HepG2 (cell line): Measurements from ENCODE around the gene NOCT. TPM values are rescaled to one million over a fixed set of nuclear protein-coding genes. Genes with fewer than 3 reads are reported as not detected.

Experiments used
- AKAP8 ChIP-seq: sonication (generic); formaldehyde crosslinking; IDR thresholded peaks from 2 replicates; pipeline ENCODE4 v1.5.1; 2020; ENCODE audit warnings: mild to moderate bottlenecking, missing genetic modification reagents
- CEBPG ChIP-seq: IDR thresholded peaks from 2 replicates; pipeline ENCODE4 v1.6.1; 2016
- CENPT ChIP-seq: sonication (generic); formaldehyde crosslinking; IDR thresholded peaks from 2 replicates; pipeline ENCODE4 v1.8.0; 2022; ENCODE audit warnings: low read depth, mild to moderate bottlenecking, moderate library complexity, missing genetic modification reagents
- MED1 ChIP-seq: sonication (generic); formaldehyde crosslinking; IDR thresholded peaks from 2 replicates; pipeline ENCODE4 v1.4.0; 2020; ENCODE audit warnings: missing genetic modification reagents
- MED13 ChIP-seq: sonication (generic); formaldehyde crosslinking; IDR thresholded peaks from 2 replicates; pipeline ENCODE4 v1.5.0; 2020; ENCODE audit warnings: missing genetic modification reagents
- SAP130 ChIP-seq: IDR thresholded peaks from 2 replicates; pipeline ENCODE4 v1.6.1; 2016; ENCODE audit warnings: low read depth
- SMAD9 ChIP-seq: sonication (generic); formaldehyde crosslinking; IDR thresholded peaks from 2 replicates; pipeline ENCODE4 v1.5.1; 2020; ENCODE audit warnings: mild to moderate bottlenecking, missing genetic modification reagents
- TCF7 ChIP-seq: sonication (generic); IDR thresholded peaks from 2 replicates; pipeline ENCODE4 v1.6.1; 2016; ENCODE audit warnings: antibody characterized with exemption, low read depth
- ZNF567 ChIP-seq: sonication (generic); formaldehyde crosslinking; IDR thresholded peaks from 2 replicates; pipeline ENCODE4 v1.8.1; 2023; ENCODE audit warnings: mild to moderate bottlenecking, missing genetic modification reagents, borderline replicate concordance
- ZNF614 ChIP-seq: IDR thresholded peaks from 2 replicates; pipeline ENCODE4 v1.6.1; 2018; ENCODE audit warnings: missing biosample characterization, missing genetic modification reagents, inconsistent platforms, borderline replicate concordance
- ZNF619 ChIP-seq: sonication (generic); formaldehyde crosslinking; IDR thresholded peaks from 2 replicates; pipeline ENCODE4 v1.4.0; 2020; ENCODE audit warnings: mild to moderate bottlenecking, missing genetic modification reagents
- polyA plus RNA-seq, 8 experiments: library from polyadenylated mRNA; depleted of rRNA in 3 of 8; stranded (reverse) in 7 of 8; unstranded in 1 of 8; fragments of >200 nt; fragmentation: Illumina TruSeq in 4 of 8; extraction: Trizol in 4 of 8; gene quantifications; 2 replicates each; pipeline versions ENCODE4 v1.2.1 to v1.2.3, GENCODE V29; 2011 to 2016; ENCODE audit warnings: low read depth in 4 of 8, missing spikeins in 1 of 8, mixed read lengths in 1 of 8; ENCODE audit not compliant: insufficient read depth in 1 of 8
- total RNA-seq, 5 experiments: library from RNA; depleted of rRNA; stranded (reverse); fragments of >200 nt; fragmentation: Illumina TruSeq; extraction: Trizol; gene quantifications; 2 replicates each; pipeline ENCODE4 v1.2.3, GENCODE V29; 2016; ENCODE audit warnings: low read depth in 1 of 5
- TF ChIP-seq, protein P1 (sequence below): sonication (generic); formaldehyde crosslinking; IDR thresholded peaks from 2 replicates; pipeline ENCODE4 v1.5.0; 2020; ENCODE audit warnings: mild to moderate bottlenecking, missing genetic modification reagents, borderline replicate concordance
- TF ChIP-seq, protein P2 (sequence below): sonication (generic); formaldehyde crosslinking; IDR thresholded peaks from 2 replicates; pipeline ENCODE4 v1.5.1; 2020; ENCODE audit warnings: missing genetic modification reagents, mild to moderate bottlenecking, borderline replicate concordance
- TF ChIP-seq, protein P3 (sequence below), 2 experiments: sonication (generic) in 1 of 2; formaldehyde crosslinking in 1 of 2; IDR thresholded peaks; 2 replicates each; pipeline versions ENCODE4 v1.6.1 to v1.9.0; 2014 to 2022; ENCODE audit warnings: antibody characterized with exemption in 1 of 2, borderline replicate concordance in 1 of 2, inconsistent platforms in 1 of 2, low read depth in 1 of 2, missing genetic modification reagents in 1 of 2
- TF ChIP-seq, protein P4 (sequence below): sonication (generic); formaldehyde crosslinking; IDR thresholded peaks from 2 replicates; pipeline ENCODE4 v1.4.0; 2020; ENCODE audit warnings: mild to moderate bottlenecking, missing genetic modification reagents

The NOCT gene
- total and polyA plus RNA-seq, 2 of the 13 experiments (the other 11 are each of a cell fraction or from before 2014, with no cell fraction given) = 3.6 to 13.1 TPM

DNA sequence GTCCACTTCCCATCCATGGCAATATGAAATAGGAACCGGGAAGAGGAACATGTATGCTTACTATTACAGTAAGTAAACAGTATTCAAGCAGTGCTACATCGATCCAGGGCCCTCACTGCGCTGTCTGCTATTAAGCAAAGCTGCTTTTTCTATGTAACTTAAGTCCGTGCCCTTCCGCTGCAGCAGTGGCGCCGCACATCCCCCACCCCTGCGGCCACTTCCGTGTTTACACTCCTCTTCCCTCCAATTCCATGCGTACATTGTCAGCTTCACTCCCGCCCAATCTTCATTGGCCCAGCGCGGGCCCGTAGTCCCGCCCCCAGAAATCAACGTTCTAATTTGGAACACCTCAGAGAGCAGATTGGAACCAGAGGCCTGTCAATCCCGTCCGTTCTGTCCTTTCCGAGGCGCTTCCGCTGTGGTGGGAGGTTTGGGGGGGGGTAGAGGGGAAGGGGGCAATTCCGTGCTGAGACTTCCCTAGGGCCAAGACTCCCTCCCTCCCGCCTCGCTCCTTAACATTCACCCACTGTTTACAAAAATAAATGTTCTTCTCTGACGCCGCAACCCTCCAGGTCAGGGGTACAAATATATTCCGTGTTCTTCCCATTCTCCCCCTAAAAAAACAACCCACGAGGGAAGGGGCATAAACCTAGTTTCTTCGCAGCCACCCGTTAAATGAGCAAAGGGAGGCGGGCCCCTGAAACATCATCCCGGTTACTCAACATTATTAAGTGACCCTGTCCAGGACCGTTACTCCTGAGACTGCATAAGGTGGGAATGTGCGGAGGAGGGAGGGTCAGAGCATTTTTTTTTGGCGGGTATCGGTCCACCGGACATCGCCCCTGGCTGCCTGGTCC is 67.4 kb downstream of the NOCT start (continued):
- TF ChIP-seq, protein P1, sequence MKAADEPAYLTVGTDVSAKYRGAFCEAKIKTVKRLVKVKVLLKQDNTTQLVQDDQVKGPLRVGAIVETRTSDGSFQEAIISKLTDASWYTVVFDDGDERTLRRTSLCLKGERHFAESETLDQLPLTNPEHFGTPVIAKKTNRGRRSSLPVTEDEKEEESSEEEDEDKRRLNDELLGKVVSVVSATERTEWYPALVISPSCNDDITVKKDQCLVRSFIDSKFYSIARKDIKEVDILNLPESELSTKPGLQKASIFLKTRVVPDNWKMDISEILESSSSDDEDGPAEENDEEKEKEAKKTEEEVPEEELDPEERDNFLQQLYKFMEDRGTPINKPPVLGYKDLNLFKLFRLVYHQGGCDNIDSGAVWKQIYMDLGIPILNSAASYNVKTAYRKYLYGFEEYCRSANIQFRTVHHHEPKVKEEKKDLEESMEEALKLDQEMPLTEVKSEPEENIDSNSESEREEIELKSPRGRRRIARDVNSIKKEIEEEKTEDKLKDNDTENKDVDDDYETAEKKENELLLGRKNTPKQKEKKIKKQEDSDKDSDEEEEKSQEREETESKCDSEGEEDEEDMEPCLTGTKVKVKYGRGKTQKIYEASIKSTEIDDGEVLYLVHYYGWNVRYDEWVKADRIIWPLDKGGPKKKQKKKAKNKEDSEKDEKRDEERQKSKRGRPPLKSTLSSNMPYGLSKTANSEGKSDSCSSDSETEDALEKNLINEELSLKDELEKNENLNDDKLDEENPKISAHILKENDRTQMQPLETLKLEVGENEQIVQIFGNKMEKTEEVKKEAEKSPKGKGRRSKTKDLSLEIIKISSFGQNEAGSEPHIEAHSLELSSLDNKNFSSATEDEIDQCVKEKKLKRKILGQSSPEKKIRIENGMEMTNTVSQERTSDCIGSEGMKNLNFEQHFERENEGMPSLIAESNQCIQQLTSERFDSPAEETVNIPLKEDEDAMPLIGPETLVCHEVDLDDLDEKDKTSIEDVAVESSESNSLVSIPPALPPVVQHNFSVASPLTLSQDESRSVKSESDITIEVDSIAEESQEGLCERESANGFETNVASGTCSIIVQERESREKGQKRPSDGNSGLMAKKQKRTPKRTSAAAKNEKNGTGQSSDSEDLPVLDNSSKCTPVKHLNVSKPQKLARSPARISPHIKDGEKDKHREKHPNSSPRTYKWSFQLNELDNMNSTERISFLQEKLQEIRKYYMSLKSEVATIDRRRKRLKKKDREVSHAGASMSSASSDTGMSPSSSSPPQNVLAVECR (CRISPR knock-in tag) = peak; percentile 90
- TF ChIP-seq CEBPG (CRISPR knock-in tag) (peak; percentile 42; the same call in 1 of the 2 replicates), ZNF567 (no peak), MED13 (CRISPR knock-in tag) (peak; percentile 40; the same call in 1 of the 2 replicates), TCF7 (no peak), ZNF614 (CRISPR knock-in tag) (peak; percentile 54), AKAP8 (CRISPR knock-in tag) (no peak), SMAD9 (no peak), ZNF619 (CRISPR knock-in tag) (no peak), SAP130 (CRISPR knock-in tag) (peak; percentile 98), MED1 (CRISPR knock-in tag) (peak; percentile 66; the same call in 1 of the 2 replicates), CENPT (CRISPR knock-in tag) (no peak)
- TF ChIP-seq, protein P2, sequence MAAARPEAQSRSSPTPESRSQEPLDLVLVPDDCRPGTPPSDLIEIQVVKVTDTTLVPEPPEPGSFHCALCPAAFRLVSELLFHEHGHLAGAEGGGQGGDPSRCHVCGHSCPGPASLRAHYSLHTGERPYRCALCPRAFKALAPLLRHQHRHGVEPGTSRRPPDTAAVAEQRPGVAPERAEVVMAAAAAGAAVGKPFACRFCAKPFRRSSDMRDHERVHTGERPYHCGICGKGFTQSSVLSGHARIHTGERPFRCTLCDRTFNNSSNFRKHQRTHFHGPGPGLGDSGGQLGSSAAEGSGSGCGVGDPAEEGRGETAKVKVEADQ (CRISPR knock-in tag) = 0 out of 2 replicates have a peak, but pooled peaks have one; percentile 51
- TF ChIP-seq, protein P3, sequence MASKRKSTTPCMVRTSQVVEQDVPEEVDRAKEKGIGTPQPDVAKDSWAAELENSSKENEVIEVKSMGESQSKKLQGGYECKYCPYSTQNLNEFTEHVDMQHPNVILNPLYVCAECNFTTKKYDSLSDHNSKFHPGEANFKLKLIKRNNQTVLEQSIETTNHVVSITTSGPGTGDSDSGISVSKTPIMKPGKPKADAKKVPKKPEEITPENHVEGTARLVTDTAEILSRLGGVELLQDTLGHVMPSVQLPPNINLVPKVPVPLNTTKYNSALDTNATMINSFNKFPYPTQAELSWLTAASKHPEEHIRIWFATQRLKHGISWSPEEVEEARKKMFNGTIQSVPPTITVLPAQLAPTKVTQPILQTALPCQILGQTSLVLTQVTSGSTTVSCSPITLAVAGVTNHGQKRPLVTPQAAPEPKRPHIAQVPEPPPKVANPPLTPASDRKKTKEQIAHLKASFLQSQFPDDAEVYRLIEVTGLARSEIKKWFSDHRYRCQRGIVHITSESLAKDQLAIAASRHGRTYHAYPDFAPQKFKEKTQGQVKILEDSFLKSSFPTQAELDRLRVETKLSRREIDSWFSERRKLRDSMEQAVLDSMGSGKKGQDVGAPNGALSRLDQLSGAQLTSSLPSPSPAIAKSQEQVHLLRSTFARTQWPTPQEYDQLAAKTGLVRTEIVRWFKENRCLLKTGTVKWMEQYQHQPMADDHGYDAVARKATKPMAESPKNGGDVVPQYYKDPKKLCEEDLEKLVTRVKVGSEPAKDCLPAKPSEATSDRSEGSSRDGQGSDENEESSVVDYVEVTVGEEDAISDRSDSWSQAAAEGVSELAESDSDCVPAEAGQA (IDR thresholded peaks at IDR 0.05; ENCODE audit: low read depth) = peak; percentile 47; the same call in 1 of the 2 replicates
- TF ChIP-seq, protein P3 (CRISPR knock-in tag; IDR thresholded peaks at IDR 0.05; ENCODE audit: borderline replicate concordance) = 0 out of 2 replicates have a peak, but pooled peaks have one; percentile 42
- TF ChIP-seq, protein P4, sequence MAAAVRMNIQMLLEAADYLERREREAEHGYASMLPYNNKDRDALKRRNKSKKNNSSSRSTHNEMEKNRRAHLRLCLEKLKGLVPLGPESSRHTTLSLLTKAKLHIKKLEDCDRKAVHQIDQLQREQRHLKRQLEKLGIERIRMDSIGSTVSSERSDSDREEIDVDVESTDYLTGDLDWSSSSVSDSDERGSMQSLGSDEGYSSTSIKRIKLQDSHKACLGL (CRISPR knock-in tag) = no peak
